Measurements from ENCODE around the gene TMEM198. TPM values are rescaled to one million over a fixed set of nuclear protein-coding genes. Genes with fewer than 3 reads are reported as not detected.
A peak's percentile ranks its signal among the peaks of the same experiment; 100 is the strongest.

The TMEM198 gene
- total RNA-seq, 1 donor from 2014 or later: 15.7 TPM

- H3K9me3 Mint-ChIP-seq: no peaks in the 10 kb centered on the region
- H3K4me3 Mint-ChIP-seq: peak overlapping the region; percentile 88
- peaks cover 64% of the 10 kb centered on the region for H3K27me3 Mint-ChIP-seq (ENCODE audit: low read depth)
- H3K36me3 Mint-ChIP-seq (ENCODE audit: low read depth): no peaks in the 10 kb centered on the region
- H3K4me1 Mint-ChIP-seq: peaks cover 25% of the 10 kb centered on the region
- DNase-seq (ENCODE audit: low read depth, low spot score): no peak
- TF ChIP-seq CTCF (conservative IDR thresholded peaks at IDR 0.05): no peak
- no peak overlapping the region for H3K27ac Mint-ChIP-seq (ENCODE audit: unreplicated experiment)
Measured at GRCh38 chr2:219496825-219497494, 46.9 kb upstream of the TMEM198 start.

GRCh38 chr2:219497495-219498279, 46.1 kb upstream of the TMEM198 start:
- Mint-ChIP-seq H3K9me3 (no peaks in the 10 kb centered on the region), H3K4me1 (peaks cover 25% of the 10 kb centered on the region), H3K27ac (ENCODE audit: unreplicated experiment) (no peak overlapping the region), H3K4me3 (peak overlapping the region; percentile 88), H3K27me3 (ENCODE audit: low read depth) (peaks cover 57% of the 10 kb centered on the region), H3K36me3 (ENCODE audit: low read depth) (no peaks in the 10 kb centered on the region)
- peak; percentile 60 for DNase-seq (ENCODE audit: low read depth, low spot score)
- no peak for TF ChIP-seq CTCF (conservative IDR thresholded peaks at IDR 0.05)

- Mint-ChIP-seq H3K27ac (ENCODE audit: unreplicated experiment) (peak within 1 kb of the TSS; percentile 17), H3K27me3 (ENCODE audit: low read depth) (peaks cover 50% of the 10 kb centered on the region), H3K4me1 (peaks cover 25% of the 10 kb centered on the region), H3K4me3 (peak within 1 kb of the TSS; percentile 88), H3K9me3 (no peaks in the 10 kb centered on the region), H3K36me3 (ENCODE audit: low read depth) (no peaks in the 10 kb centered on the region)
- no peak for TF ChIP-seq CTCF (conservative IDR thresholded peaks at IDR 0.05)
- DNase-seq (ENCODE audit: low read depth, low spot score): peak; percentile 85
Measured at GRCh38 chr2:219498280-219499057, 45.4 kb upstream of the TMEM198 start, which contains the start of gene GMPPA. Gene GMPPA, plus strand, starts transcription at chr2:219498891. Its CDS starts 1,085 bp downstream, at chr2:219499976.

- no peak overlapping the region for H3K27ac Mint-ChIP-seq (ENCODE audit: unreplicated experiment)
- peaks cover 45% of the 10 kb centered on the region for H3K27me3 Mint-ChIP-seq (ENCODE audit: low read depth)
- no peaks in the 10 kb centered on the region for H3K36me3 Mint-ChIP-seq (ENCODE audit: low read depth)
- no peaks in the 10 kb centered on the region for H3K9me3 Mint-ChIP-seq
- no peak for TF ChIP-seq CTCF (conservative IDR thresholded peaks at IDR 0.05)
- DNase-seq (ENCODE audit: low read depth, low spot score): no peak
- peaks cover 25% of the 10 kb centered on the region for H3K4me1 Mint-ChIP-seq
- peak overlapping the region; percentile 88 for H3K4me3 Mint-ChIP-seq
Measured at GRCh38 chr2:219499058-219499307, 44.8 kb upstream of the TMEM198 start.

- DNase-seq (ENCODE audit: low read depth, low spot score): no peak
- no peaks in the 10 kb centered on the region for H3K36me3 Mint-ChIP-seq (ENCODE audit: low read depth)
- peaks cover 25% of the 10 kb centered on the region for H3K4me1 Mint-ChIP-seq
- peaks cover 39% of the 10 kb centered on the region for H3K27me3 Mint-ChIP-seq (ENCODE audit: low read depth)
- H3K27ac Mint-ChIP-seq (ENCODE audit: unreplicated experiment): no peak overlapping the region
- no peaks in the 10 kb centered on the region for H3K9me3 Mint-ChIP-seq
- no peak for TF ChIP-seq CTCF (conservative IDR thresholded peaks at IDR 0.05)
- peak overlapping the region; percentile 88 for H3K4me3 Mint-ChIP-seq
Measured at GRCh38 chr2:219499555-219499954, 44.3 kb upstream of the TMEM198 start.
